Mucosa of descending colon (tissue), 3 donors: ENCODE results near the gene KLHL6. TPM values are rescaled to one million over a fixed set of nuclear protein-coding genes. Genes with fewer than 3 reads are reported as not detected.
"Not testable (repeated sequence)": the region's sequence is repeated elsewhere in the genome, so short reads cannot be mapped to it uniquely, and the experiment has no call there.

ENCODE experiments used
- ATAC-seq: fragments of 200-7000 bp; cut with Tn5 transposase; one replicate; pipeline ENCODE4 v1.9.1; 2020; ENCODE audit warnings: mild to moderate bottlenecking, moderate library complexity
- DNase-seq, 3 donors: peaks; one replicate each; pipeline ENCODE4 v3.0.0-alpha.2; 2020
- H3K36me3 ChIP-seq: fragments of 200-600 bp; one replicate; pipeline ENCODE4 v1.8.0; 2021; ENCODE audit warnings: low read depth, mild to moderate bottlenecking
- H3K4me1 ChIP-seq: fragments of 200-600 bp; one replicate; pipeline ENCODE4 v1.8.0; 2021; ENCODE audit warnings: low read depth, mild to moderate bottlenecking
- H3K4me3 ChIP-seq: fragments of 200-600 bp; one replicate; pipeline ENCODE4 v1.8.0; 2021; ENCODE audit warnings: mild to moderate bottlenecking
- H3K9me3 ChIP-seq: fragments of 200-600 bp; one replicate; pipeline ENCODE4 v1.8.0; 2021; ENCODE audit warnings: mild to moderate bottlenecking
- CTCF ChIP-seq: fragments of 200-600 bp; IDR thresholded peaks from one replicate; pipeline ENCODE4 v1.8.0; 2022; ENCODE audit warnings: antibody characterized with exemption, mild to moderate bottlenecking
- intact Hi-C, 2 donors: fragments of 100-400 bp; cut with DNase I in 1 of 2; cut with micrococcal nuclease in 1 of 2; formaldehyde crosslinking; loops; one replicate each; pipeline versions ENCODE4 v1.11.0 to v1.11.1; 2022; cut with DNase I, micrococcal nuclease
- total RNA-seq, 3 donors: library from RNA; stranded (reverse); fragmentation: NEBNext Ultra II Directional in 2 of 3; extraction: Animal tissue kit (Norgen Biotek cat#: 25700) in 2 of 3; gene quantifications; one replicate each; pipeline versions ENCODE4 v1.2.1 to v1.2.4, GENCODE V29; 2021 to 2023
- donor health status: DM: no; HTN: no; CAD: no; lungs with moderate emphysema.
- donor health status: DM: no; HTN: no; CAD: no.
- donor health status: DM: no; HTN: yes; CAD: no.

KLHL6 gene
- total RNA-seq, 3 donors from 2014 or later = 1.9 to 3.0 (median 1.9) TPM

GRCh38 chr3:183473969-183474368 lies 81.5 kb downstream of the KLHL6 start:
- Histone ChIP-seq H3K4me3 (no peak overlapping the region), H3K4me1 (peaks cover 6% of the 10 kb centered on the region), H3K9me3 (no peaks in the 10 kb centered on the region), H3K36me3 (no peaks in the 10 kb centered on the region)
- no peak for TF ChIP-seq CTCF
- intact Hi-C loops = no loop called here
- no peak for DNase-seq
- ATAC-seq = no peak

GRCh38 chr3:183472155-183472554 lies 83.4 kb downstream of the KLHL6 start:
- TF ChIP-seq CTCF = no peak
- intact Hi-C loops = no loop called here
- H3K4me1 ChIP-seq = peaks cover 6% of the 10 kb centered on the region
- ATAC-seq (no peak), DNase-seq (no peak)
- no peaks in the 10 kb centered on the region for H3K9me3 ChIP-seq
- H3K36me3 ChIP-seq = no peaks in the 10 kb centered on the region
- H3K4me3 ChIP-seq = no peak overlapping the region

GRCh38 chr3:183468424-183468823 lies 87.1 kb downstream of the KLHL6 start:
- intact Hi-C loops = loop anchor here (5.0 kb wide), 1 partner anchor 299 kb away; no protein-coding TSS in a partner anchor
- TF ChIP-seq CTCF = no peak

GRCh38 chr3:183466575-183466974 lies 88.9 kb downstream of the KLHL6 start:
- H3K9me3 ChIP-seq = no peaks in the 10 kb centered on the region
- H3K4me1 ChIP-seq = peaks cover 6% of the 10 kb centered on the region
- H3K4me3 ChIP-seq = no peak overlapping the region
- no peaks in the 10 kb centered on the region for H3K36me3 ChIP-seq
- intact Hi-C loops = loop anchor here (5.0 kb wide), 1 partner anchor 301 kb away; no protein-coding TSS in a partner anchor
- no peak for TF ChIP-seq CTCF
- no peak for ATAC-seq
- DNase-seq = no peak

More at GRCh38 chr3:183468424-183468823, 87.1 kb downstream of the KLHL6 start:
- Histone ChIP-seq H3K4me1 (peaks cover 6% of the 10 kb centered on the region), H3K4me3 (no peak overlapping the region), H3K36me3 (no peaks in the 10 kb centered on the region), H3K9me3 (no peaks in the 10 kb centered on the region)
- DNase-seq = no peak
- ATAC-seq = no peak

- not testable (repeated sequence) for DNase-seq, H3K36me3 ChIP-seq, H3K4me3 ChIP-seq, ATAC-seq, H3K9me3 ChIP-seq, H3K4me1 ChIP-seq
- intact Hi-C loops = loop anchor here (5.0 kb wide), 1 partner anchor 302 kb away; no protein-coding TSS in a partner anchor
Measured at GRCh38 chr3:183465710-183466109, 89.8 kb downstream of the KLHL6 start.

- peak; percentile 52 for ATAC-seq
- H3K9me3 ChIP-seq = no peaks in the 10 kb centered on the region
- peaks cover 4% of the 10 kb centered on the region for H3K4me1 ChIP-seq
- DNase-seq = no peak
- H3K36me3 ChIP-seq = no peaks in the 10 kb centered on the region
- intact Hi-C loops = no loop called here
- TF ChIP-seq CTCF = no peak
- H3K4me3 ChIP-seq = no peak overlapping the region
Measured at GRCh38 chr3:183464480-183464879, 91.0 kb downstream of the KLHL6 start.
